OCI-LY3 (cell line): ENCODE data around the gene PDGFA.

Experiments
- EZH2phosphoT487 ChIP-seq: fragments of 200-600 bp; shearing (Covaris generic); IDR thresholded peaks from 2 replicates; pipeline ENCODE4 v1.6.1; 2018; ENCODE audit warnings: antibody characterized with exemption, mixed run types, low read depth
- TF ChIP-seq, protein P1 (sequence below): fragments of 200-600, 300-600 bp; sonication (generic); IDR thresholded peaks from 2 replicates; pipeline ENCODE4 v1.5.1; 2014; ENCODE audit warnings: antibody characterized with exemption, low read length, low read depth

DNA sequence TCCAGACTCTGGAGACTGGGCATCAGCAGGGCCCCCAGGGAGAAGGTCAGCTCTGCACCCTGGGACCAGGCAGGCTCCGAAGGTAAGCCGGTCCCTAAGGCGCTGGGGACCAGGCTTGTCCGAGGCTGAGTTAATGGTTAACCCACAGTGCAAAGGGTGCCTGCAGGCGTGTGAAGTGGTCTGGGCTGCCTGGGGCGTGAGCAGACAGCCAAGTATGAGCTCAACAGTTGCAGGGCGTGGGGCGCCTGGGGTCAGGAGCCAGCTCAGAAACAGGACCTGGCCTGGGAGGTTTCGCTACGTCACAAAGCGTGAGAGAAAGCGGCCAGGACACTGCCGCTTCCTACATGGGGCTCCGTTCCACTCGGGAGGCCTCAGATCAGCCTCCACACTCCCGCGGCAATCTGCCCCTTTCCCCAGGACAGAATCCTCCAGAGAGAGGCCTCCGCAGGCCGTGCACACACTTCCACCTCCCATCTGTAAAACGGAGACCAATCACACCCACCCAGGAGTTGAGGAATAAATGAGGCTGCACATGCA is 16.0 kb downstream of the PDGFA start:
- TF ChIP-seq, protein P1, sequence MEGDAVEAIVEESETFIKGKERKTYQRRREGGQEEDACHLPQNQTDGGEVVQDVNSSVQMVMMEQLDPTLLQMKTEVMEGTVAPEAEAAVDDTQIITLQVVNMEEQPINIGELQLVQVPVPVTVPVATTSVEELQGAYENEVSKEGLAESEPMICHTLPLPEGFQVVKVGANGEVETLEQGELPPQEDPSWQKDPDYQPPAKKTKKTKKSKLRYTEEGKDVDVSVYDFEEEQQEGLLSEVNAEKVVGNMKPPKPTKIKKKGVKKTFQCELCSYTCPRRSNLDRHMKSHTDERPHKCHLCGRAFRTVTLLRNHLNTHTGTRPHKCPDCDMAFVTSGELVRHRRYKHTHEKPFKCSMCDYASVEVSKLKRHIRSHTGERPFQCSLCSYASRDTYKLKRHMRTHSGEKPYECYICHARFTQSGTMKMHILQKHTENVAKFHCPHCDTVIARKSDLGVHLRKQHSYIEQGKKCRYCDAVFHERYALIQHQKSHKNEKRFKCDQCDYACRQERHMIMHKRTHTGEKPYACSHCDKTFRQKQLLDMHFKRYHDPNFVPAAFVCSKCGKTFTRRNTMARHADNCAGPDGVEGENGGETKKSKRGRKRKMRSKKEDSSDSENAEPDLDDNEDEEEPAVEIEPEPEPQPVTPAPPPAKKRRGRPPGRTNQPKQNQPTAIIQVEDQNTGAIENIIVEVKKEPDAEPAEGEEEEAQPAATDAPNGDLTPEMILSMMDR, result no peak
- TF ChIP-seq EZH2phosphoT487, result no peak
